ENCODE measurements around the gene SPON1.
"Not testable (repeated sequence)": the region's sequence is repeated elsewhere in the genome, so short reads cannot be mapped to it uniquely, and the experiment has no call there.

SPON1 gene

GRCh38 chr11:14136561-14136960, 174.0 kb downstream of the SPON1 start:
- no peak for DNase-seq

- no peak for DNase-seq
Measured at GRCh38 chr11:14137284-14137683, 174.8 kb downstream of the SPON1 start.

DNA sequence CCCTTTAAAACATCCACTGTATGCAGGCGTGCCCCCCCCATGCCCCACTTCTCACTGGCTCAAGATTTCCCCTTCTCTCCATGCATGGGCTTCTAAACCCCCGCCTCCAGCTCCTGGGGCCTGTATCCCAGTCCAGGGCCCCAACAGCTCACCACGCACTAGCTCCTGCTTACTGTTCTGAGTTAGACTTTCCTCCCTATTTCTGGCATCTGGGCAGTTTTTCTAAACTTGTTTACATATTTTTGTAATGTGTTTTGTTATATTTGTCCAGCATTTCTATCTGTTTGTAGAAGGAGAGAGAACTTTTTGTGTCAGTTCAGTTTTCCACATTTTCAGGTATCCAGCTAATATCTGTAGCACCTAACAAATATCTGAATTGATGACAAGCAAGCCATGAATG, 178.5 kb downstream of the SPON1 start:
- DNase-seq = no peak

GRCh38 chr11:14141676-14142075, 179.2 kb downstream of the SPON1 start:
- DNase-seq = no peak

DNA sequence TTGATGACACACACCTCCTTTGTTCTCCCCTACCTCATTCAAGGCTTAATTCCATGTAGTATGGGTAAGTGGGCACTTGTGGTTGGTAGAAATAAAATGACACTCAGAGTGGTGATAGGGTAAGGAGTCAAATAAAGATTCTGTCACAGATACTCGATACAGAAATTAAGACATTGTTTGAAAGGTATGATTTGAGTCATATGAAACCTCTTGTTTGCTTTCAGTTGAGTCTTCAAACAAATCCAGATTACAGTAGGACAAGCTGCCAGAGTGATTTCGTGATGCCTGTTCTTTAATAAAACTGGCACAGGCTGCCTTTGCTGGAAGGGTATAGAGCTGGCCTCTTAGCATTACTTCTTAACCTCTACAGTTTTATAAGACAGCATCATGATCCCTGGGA, 182.4 kb downstream of the SPON1 start:
- DNase-seq = peak; percentile 34

GRCh38 chr11:14148653-14149273, 186.2 kb downstream of the SPON1 start:
- peak; percentile 22 for DNase-seq

DNA sequence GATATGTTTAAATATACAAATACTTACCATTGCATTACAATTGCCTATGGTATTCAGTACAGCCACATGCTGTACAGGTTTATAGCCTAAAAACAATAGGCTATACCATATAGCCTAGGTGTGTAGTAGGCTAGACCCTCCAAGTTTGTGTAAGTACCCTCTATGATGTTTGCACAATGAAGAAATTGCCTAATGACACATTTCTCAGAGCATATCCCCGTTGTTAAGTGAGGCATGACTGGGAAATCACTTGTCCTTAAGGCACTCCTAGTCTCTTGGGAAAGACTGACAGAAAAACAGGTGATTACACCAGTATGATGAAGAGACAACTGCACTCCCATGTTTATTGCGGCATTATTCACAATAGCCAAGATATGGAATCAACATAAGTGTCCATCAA, 187.2 kb downstream of the SPON1 start:
- DNase-seq = no peak

DNA sequence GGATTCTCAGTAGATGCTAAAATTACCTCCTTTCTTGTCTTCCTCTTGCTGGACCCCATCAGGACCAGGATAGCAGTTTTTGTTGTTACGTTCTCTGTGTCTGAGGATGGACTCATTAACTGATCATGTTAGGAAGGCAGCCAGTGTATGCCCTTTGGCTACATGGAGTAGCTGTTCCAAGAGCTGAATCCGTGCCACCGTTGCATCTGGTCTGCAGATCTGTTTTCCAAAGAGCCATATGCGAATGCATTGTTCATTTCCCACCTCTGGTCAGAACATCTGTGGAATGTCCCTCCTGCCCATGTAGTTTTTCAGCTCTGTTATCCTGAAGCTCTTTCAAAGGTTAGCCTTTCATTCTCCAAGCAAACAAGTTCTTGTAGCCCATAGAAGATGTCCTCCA, 188.4 kb downstream of the SPON1 start:
- DNase-seq = no peak

GRCh38 chr11:14154103-14154502, 191.6 kb downstream of the SPON1 start:
- not testable (repeated sequence) for DNase-seq

DNA sequence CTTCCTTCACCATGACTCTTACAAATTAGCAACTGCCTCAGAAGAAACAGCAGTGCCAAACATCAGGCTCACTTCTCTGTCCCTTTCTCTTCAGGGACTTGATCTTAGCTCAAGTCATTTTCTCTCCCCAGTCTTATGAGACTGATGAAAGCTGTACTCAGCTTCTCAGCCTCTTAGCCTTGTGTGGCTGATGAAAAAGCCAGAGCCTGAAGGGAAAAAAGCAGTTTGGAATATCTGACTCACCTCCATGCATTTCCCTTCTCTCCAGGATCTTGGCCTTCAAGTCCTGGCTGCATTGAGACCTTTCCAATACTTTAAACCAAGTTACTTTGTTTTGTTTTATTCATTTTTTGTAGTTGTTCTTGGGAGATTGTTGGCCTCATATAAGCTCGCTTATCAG, 195.9 kb downstream of the SPON1 start:
- no peak for DNase-seq

DNA sequence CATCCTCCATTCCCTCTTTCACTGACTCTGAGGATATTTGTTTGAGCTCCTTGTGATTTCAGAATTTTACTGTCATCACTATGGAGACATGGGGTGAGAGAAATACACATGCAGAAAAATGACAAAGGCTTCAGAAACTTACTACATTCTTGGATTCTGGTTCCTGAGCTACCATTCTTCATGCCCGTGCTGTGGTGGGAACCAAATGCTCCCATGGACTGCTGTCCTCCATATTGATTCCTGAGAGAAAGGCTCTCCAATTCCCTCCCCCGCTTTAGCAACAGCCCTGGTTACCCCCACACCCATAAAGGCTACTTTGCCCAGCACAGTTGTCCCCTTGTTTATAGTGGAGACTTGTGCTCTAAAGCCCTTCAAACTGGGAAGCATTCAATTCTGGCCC, 201.1 kb downstream of the SPON1 start:
- DNase-seq = no peak

DNA sequence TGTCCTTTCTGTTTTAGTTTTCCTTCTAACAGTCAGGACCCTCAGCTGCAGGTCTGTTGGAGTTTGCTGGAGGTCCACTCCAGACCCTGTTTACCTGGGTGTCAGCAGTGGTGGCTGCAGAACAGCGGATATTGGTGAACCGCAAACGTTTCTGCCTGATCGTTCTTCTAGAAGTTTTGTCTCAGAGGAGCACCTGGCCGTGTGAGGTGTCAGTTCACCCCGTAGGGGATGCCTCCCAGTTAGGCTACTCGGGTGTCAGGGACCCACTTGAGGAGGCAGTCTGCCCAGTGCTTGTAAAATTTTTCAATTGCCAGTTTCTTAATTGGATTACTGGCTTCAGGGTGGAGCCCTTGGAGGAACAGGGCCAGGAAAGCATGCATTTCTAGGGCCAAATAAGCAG, 211.2 kb downstream of the SPON1 start:
- not testable (repeated sequence) for DNase-seq

- DNase-seq = no peak
Measured at GRCh38 chr11:14179116-14179820, 216.7 kb downstream of the SPON1 start.

DNA sequence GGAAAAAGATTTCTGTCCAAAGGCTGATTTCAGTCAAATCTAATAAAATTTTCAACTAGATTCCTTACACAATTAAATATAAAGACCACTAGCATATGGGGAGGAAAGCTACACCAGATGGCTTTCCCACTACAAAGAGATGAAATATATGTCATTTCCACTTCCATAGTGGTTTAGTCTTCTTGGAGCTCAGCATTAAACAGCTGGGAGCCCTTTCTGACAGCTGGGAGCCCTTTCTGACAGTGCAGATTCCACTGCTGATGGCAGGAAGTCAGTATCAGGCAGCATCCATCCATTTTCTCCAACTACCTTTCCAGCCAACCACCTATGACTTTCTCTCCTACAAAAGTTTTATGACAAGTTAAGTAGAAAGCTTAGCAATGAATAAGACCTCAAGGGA, 218.6 kb downstream of the SPON1 start:
- no peak for DNase-seq

GRCh38 chr11:14182833-14183364, 220.4 kb downstream of the SPON1 start:
- DNase-seq = no peak

- no peak for DNase-seq
Measured at GRCh38 chr11:14184028-14184940, 221.8 kb downstream of the SPON1 start.

- DNase-seq = no peak
Measured at GRCh38 chr11:14185461-14185860, 222.9 kb downstream of the SPON1 start.

DNA sequence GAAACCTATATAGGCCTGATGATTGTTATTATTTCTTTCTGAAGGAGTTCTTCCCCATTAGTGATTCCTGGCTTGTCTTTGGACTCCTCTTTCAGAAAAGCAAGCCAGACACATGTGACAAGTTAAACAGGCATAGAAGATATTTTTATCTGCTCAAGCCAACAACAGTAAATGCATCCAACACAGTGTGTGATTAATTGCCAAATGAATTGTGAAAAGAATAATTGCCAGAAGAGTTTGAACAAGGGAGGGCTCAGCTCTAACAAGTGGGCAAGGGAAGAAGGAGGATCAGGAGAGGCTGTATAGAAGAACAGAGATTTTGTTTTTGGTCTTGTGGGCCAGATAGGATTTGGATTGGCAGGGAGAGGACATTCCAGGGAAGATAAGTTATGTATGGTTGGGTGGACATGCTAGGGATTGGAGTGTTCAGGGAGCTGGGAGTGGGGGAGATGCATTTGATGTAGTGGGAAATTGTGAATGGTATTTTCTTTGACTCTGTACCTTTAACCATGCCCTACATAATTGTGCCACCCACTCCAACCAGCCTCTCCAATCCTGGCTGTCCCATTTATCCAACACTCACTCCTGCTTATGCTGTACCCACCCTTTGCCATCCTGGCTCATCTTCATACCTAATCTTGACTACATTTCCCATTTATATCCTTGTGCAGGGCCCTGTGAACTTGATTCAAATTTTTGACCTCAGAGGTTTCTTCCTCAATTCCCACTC, 223.7 kb downstream of the SPON1 start:
- no peak for DNase-seq

- DNase-seq = no peak
Measured at GRCh38 chr11:14189874-14190273, 227.4 kb downstream of the SPON1 start.

GRCh38 chr11:14190992-14191778, 228.7 kb downstream of the SPON1 start:
- no peak for DNase-seq

DNA sequence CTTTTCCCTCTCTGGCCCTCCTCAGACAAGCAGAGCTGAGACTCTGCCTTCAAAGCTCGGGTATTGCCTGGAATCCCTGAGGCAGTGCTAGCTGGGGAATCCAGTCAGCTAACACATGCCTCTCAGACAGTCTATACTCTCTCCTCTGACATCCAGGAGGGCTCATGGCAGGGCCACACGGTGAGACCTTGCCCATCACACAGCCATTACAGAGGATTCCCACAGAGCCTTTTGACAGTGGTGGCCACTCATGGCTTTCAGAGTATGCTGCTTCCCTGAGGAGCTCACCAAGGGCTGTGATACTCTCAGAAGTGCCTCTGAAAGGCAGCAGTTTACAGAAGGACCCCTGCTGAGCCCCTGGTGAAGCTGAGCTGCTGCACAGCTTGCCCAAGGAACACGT, 231.1 kb downstream of the SPON1 start:
- no peak for DNase-seq

All from activated CD4-positive, alpha-beta T cell treated with anti-CD3 and anti-CD28 coated beads, Interleukin-2, Interleukin-6, amounts not matched to agents 100 ng/mL and 50 ng/mL, durations not matched to agents 16 hours and 8 hours (primary cell).